HepG2 (cell line): Measurements from ENCODE around the gene ANTXR1. TPM values are rescaled to one million over a fixed set of nuclear protein-coding genes. Genes with fewer than 3 reads are reported as not detected.

ENCODE experiments used
- ATAC-seq: fragments of 200-7000 bp; cut with Tn5 transposase; 3 replicates; pipeline ENCODE4 v1.9.1; 2020; ENCODE audit warnings: mild to moderate bottlenecking, moderate library complexity
- BruUV-seq: library from RNA; stranded (reverse); fragments of 400-500 nt; replicated peaks from 2 replicates; lab custom pipeline; 2021; lab: Mats Ljungman, UMichigan
- CTCF ChIA-PET: fragments of 300-600 bp; formaldehyde crosslinking; extraction: SDS; loops from one replicate; lab custom pipeline; 2021; ENCODE audit warnings: low total read pairs, inconsistent platforms, low intra/inter-chr PET ratio; lab: Yijun Ruan, JAX
- POLR2A ChIA-PET: fragments of 350-600 bp; sonication (Branson Sonifier 250); formaldehyde crosslinking; loops from one replicate; lab custom pipeline; 2020; ENCODE audit warnings: antibody characterized with exemption, inconsistent platforms; lab: Yijun Ruan, JAX
- DNase-seq: peaks from one replicate; pipeline ENCODE4 v3.0.0-alpha.2; 2015; ENCODE audit warnings: low spot score
- FAIRE-seq: peaks from 3 replicates; lab custom pipeline; 2011; peaks lifted over from hg19 to GRCh38; lab: Jason Lieb, UNC
- H2AFZ ChIP-seq: one replicate; pipeline ENCODE4 v1.6.1; 2011; ENCODE audit warnings: low read length, inconsistent platforms
- H3K27ac ChIP-seq: fragments of 300-600 bp; 3 replicates; pipeline ENCODE4 v1.8.0; 2011; ENCODE audit warnings: mixed run types, mild to moderate bottlenecking, mixed read lengths, low read length, inconsistent platforms; ENCODE audit not compliant: insufficient read depth; ENCODE audit errors: extremely low read length
- H3K27me3 ChIP-seq, 2 experiments: fragments of 200-600 bp in 1 of 2; 2 replicates in 1 of 2; 3 replicates in 1 of 2; pipeline versions ENCODE4 v1.6.0 to v1.8.0; 2011; ENCODE audit warnings: low read length in 2 of 2, mild to moderate bottlenecking in 2 of 2, moderate library complexity in 2 of 2, inconsistent platforms in 1 of 2; ENCODE audit not compliant: insufficient read depth in 2 of 2, control insufficient read depth in 1 of 2
- H3K36me3 ChIP-seq, 2 experiments: fragments of 200-600 bp in 1 of 2; replicated peaks in 1 of 2; 2 replicates in 1 of 2; 3 replicates in 1 of 2; pipeline versions ENCODE4 v1.5.1 to v1.8.0; 2011; ENCODE audit warnings: low read length in 2 of 2, inconsistent platforms in 1 of 2; ENCODE audit not compliant: insufficient read depth in 2 of 2, control insufficient read depth in 1 of 2
- H3K4me1 ChIP-seq: 2 replicates; pipeline ENCODE4 v1.5.1; 2012; ENCODE audit warnings: low read length, inconsistent platforms; ENCODE audit not compliant: insufficient read depth
- H3K4me2 ChIP-seq: 2 replicates; pipeline ENCODE4 v1.6.0; 2011; ENCODE audit warnings: low read depth, low read length, inconsistent platforms
- H3K4me3 ChIP-seq, 3 experiments: fragments of 200-600 bp in 1 of 3; sonication (generic), shearing (Covaris generic) in 1 of 3; replicated peaks in 1 of 3; 2 replicates each; pipeline ENCODE4 v1.5.1; 2011 to 2016; ENCODE audit warnings: low read length in 3 of 3, inconsistent platforms in 2 of 3, low read depth in 2 of 3, mild to moderate bottlenecking in 2 of 3, control low read depth in 1 of 3, mixed read lengths in 1 of 3; ENCODE audit not compliant: insufficient read depth in 1 of 3
- H3K79me2 ChIP-seq: one replicate; pipeline ENCODE4 v1.6.1; 2011; ENCODE audit warnings: low read length, inconsistent platforms; ENCODE audit not compliant: insufficient read depth
- H3K9ac ChIP-seq: 2 replicates; pipeline ENCODE4 v1.6.0; 2011; ENCODE audit warnings: mild to moderate bottlenecking, low read depth, low read length, inconsistent platforms; ENCODE audit not compliant: insufficient read depth
- H3K9me3 ChIP-seq: 2 replicates; pipeline ENCODE4 v1.5.1; 2012; ENCODE audit warnings: mild to moderate bottlenecking, low read length
- H4K20me1 ChIP-seq: 2 replicates; pipeline ENCODE4 v1.6.0; 2011; ENCODE audit warnings: inconsistent platforms, mild to moderate bottlenecking, low read length, moderate library complexity; ENCODE audit not compliant: insufficient read depth
- CBFB ChIP-seq: sonication (generic); formaldehyde crosslinking; IDR thresholded peaks from 2 replicates; pipeline ENCODE4 v1.4.0; 2020; ENCODE audit warnings: missing genetic modification reagents
- FOXP1 ChIP-seq, 2 experiments: fragments of 450-650 bp in 1 of 2; IDR thresholded peaks; 2 replicates each; pipeline ENCODE4 v1.6.1; 2017 to 2018; ENCODE audit warnings: antibody characterized with exemption in 1 of 2
- ISL2 ChIP-seq: sonication (generic); formaldehyde crosslinking; IDR thresholded peaks from 2 replicates; pipeline ENCODE4 v1.5.0; 2020; ENCODE audit warnings: missing genetic modification reagents
- JDP2 ChIP-seq: sonication (generic); formaldehyde crosslinking; IDR thresholded peaks from 2 replicates; pipeline ENCODE4 v1.8.1; 2022; ENCODE audit warnings: missing genetic modification reagents, borderline replicate concordance
- SNAPC4 ChIP-seq: sonication (generic); formaldehyde crosslinking; IDR thresholded peaks from 2 replicates; pipeline ENCODE4 v1.4.0; 2020; ENCODE audit warnings: mild to moderate bottlenecking, missing genetic modification reagents
- STAG1 ChIP-seq: sonication (generic); formaldehyde crosslinking; IDR thresholded peaks from 2 replicates; pipeline ENCODE4 v1.4.0; 2020; ENCODE audit warnings: missing genetic modification reagents
- TBX3 ChIP-seq: fragments of 450-650 bp; IDR thresholded peaks from 2 replicates; pipeline ENCODE4 v1.6.1; 2017; ENCODE audit warnings: antibody characterized with exemption, mild to moderate bottlenecking, inconsistent platforms, borderline replicate concordance
- ZMYM4 ChIP-seq: sonication (generic); formaldehyde crosslinking; IDR thresholded peaks from 2 replicates; pipeline ENCODE4 v1.8.1; 2023; ENCODE audit warnings: mild to moderate bottlenecking, missing genetic modification reagents
- ZNF550 ChIP-seq: sonication (generic); formaldehyde crosslinking; IDR thresholded peaks from 2 replicates; pipeline ENCODE4 v1.4.0; 2020; ENCODE audit warnings: mild to moderate bottlenecking, missing genetic modification reagents, borderline replicate concordance
- ZNF670 ChIP-seq: sonication (generic); formaldehyde crosslinking; IDR thresholded peaks from 2 replicates; pipeline ENCODE4 v1.8.0; 2022; ENCODE audit warnings: mild to moderate bottlenecking, missing genetic modification reagents, borderline replicate concordance
- WGBS: methylation state at CpG from one replicate; pipeline ENCODE4 v1.1.6; 2017; ENCODE audit warnings: low lambda C conversion rate; 5-methylcytosine and 5-hydroxymethylcytosine counted together
- in situ Hi-C: cut with HindIII; loops from 2 replicates; pipeline ENCODE4 v1.10.0; 2017; ENCODE audit warnings: low pct_unique_long_range_greater_than_20kb; ENCODE audit not compliant: extremely low pct_ligation_motif_present
- intact Hi-C: fragments of 100-400 bp; cut with micrococcal nuclease; formaldehyde crosslinking; loops from one replicate; pipeline ENCODE4 v1.10.0; 2022; ENCODE audit not compliant: unreplicated experiment
- polyA plus RNA-seq, 8 experiments: library from polyadenylated mRNA; depleted of rRNA in 3 of 8; stranded (reverse) in 7 of 8; unstranded in 1 of 8; fragments of >200 nt; fragmentation: Illumina TruSeq in 4 of 8; extraction: Trizol in 4 of 8; gene quantifications; 2 replicates each; pipeline versions ENCODE4 v1.2.1 to v1.2.3, GENCODE V29; 2011 to 2016; ENCODE audit warnings: low read depth in 4 of 8, missing spikeins in 1 of 8, mixed read lengths in 1 of 8; ENCODE audit not compliant: insufficient read depth in 1 of 8
- total RNA-seq, 5 experiments: library from RNA; depleted of rRNA; stranded (reverse); fragments of >200 nt; fragmentation: Illumina TruSeq; extraction: Trizol; gene quantifications; 2 replicates each; pipeline ENCODE4 v1.2.3, GENCODE V29; 2016; ENCODE audit warnings: low read depth in 1 of 5
- TF ChIP-seq, protein P1 (sequence below): sonication (generic); formaldehyde crosslinking; IDR thresholded peaks from 2 replicates; pipeline ENCODE4 v1.9.0; 2021; ENCODE audit warnings: missing genetic modification reagents, borderline replicate concordance

Gene ANTXR1
- total and polyA plus RNA-seq, 2 of the 13 experiments (the other 11 are each of a cell fraction or from before 2014, with no cell fraction given) = 4.5 to 12.7 TPM

DNA sequence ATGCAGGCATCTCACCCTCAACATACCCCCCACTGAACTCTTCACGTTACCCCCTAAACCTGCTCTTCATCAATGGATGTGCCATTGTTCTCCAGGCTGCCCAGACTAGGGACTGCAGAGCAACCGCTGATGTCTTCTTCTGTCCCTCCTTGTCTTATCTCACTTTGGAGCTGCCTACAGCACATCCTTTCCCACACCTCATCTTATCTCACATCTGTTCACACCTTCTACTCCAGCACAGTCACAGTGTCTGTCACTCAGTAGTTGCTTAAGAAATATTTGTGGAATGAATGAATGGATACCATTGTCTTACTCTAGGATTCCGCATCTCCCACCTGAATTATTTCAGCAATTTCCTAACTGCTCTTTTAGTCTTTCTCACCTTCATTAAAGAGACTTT lies 144.5 kb downstream of the ANTXR1 start:
- TF ChIP-seq TBX3 = 0 out of 2 replicates have a peak, but pooled peaks have one; percentile 8
- no peak for TF ChIP-seq ZMYM4 (CRISPR knock-in tag)
- TF ChIP-seq ZNF670 (CRISPR knock-in tag) = no peak
- H4K20me1 ChIP-seq = no peaks in the 10 kb centered on the region
- in situ Hi-C loops (no loop called here), intact Hi-C loops (no loop called here)
- H3K4me2 ChIP-seq = no peak overlapping the region
- ChIA-PET CTCF (no interaction called here), POLR2A (no interaction called here)
- no peak for DNase-seq
- no peak overlapping the region for H3K9ac ChIP-seq
- H3K4me1 ChIP-seq = peaks cover 45% of the 10 kb centered on the region
- WGBS = 78% methylated on average over 3 of the region's 3 CpGs
- no peaks in the 10 kb centered on the region for H3K9me3 ChIP-seq
- no peak overlapping the region for H2AFZ ChIP-seq
- no peaks in the 10 kb centered on the region for H3K27me3 ChIP-seq
- ATAC-seq = no peak
- BruUV-seq = no TSS peak
- no peak for FAIRE-seq
- no peak overlapping the region for H3K4me3 ChIP-seq
- no peaks in the 10 kb centered on the region; a peak in 3 of 5 replicates for H3K36me3 ChIP-seq
- no peak overlapping the region for H3K27ac ChIP-seq
- no peaks in the 10 kb centered on the region for H3K79me2 ChIP-seq

DNA sequence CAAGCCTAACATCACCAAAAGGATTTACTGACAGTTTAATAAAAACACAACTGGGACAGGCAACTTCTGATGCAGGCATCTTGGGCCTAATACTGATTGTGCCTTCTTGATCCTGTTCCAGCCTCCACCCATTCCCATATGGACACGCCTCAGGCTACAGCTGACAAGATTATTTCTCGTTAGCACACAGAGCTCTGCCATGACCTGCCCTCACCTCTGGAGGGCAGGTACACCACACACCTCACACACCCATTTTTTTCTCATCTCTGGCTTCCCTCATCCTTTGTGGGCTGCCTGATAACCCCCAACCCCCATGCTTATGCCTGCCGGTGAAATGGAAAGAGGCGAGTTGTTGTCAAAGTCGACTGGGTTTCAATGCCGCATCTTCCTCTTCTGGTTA lies 147.0 kb downstream of the ANTXR1 start:
- in situ Hi-C loops = no loop called here
- FAIRE-seq = no peak
- Histone ChIP-seq H3K36me3 (no peaks in the 10 kb centered on the region; a peak in 2 of 5 replicates), H3K4me2 (no peak overlapping the region), H3K9me3 (no peaks in the 10 kb centered on the region), H3K4me1 (peaks cover 47% of the 10 kb centered on the region), H3K79me2 (no peaks in the 10 kb centered on the region), H3K9ac (no peak overlapping the region), H4K20me1 (no peaks in the 10 kb centered on the region), H3K27ac (no peak overlapping the region), H2AFZ (no peak overlapping the region), H3K27me3 (no peaks in the 10 kb centered on the region), H3K4me3 (no peak overlapping the region)
- WGBS = 88% methylated on average over 6 of the region's 6 CpGs
- peak; percentile 62 for DNase-seq
- ChIA-PET POLR2A (no interaction called here), CTCF (interaction anchor here (2.9 kb wide), 1 partner anchor 147 kb away, joined by 12 read pairs; no protein-coding TSS in a partner anchor)
- ATAC-seq = peak; percentile 96
- intact Hi-C loops = loop anchor here (2.0 kb wide), 1 partner anchor 147 kb away; no protein-coding TSS in a partner anchor
- BruUV-seq = no TSS peak
- no peak for TF ChIP-seq SNAPC4
- TF ChIP-seq STAG1 (CRISPR knock-in tag) = peak; percentile 87
- TF ChIP-seq CBFB = no peak
- TF ChIP-seq, protein P1, sequence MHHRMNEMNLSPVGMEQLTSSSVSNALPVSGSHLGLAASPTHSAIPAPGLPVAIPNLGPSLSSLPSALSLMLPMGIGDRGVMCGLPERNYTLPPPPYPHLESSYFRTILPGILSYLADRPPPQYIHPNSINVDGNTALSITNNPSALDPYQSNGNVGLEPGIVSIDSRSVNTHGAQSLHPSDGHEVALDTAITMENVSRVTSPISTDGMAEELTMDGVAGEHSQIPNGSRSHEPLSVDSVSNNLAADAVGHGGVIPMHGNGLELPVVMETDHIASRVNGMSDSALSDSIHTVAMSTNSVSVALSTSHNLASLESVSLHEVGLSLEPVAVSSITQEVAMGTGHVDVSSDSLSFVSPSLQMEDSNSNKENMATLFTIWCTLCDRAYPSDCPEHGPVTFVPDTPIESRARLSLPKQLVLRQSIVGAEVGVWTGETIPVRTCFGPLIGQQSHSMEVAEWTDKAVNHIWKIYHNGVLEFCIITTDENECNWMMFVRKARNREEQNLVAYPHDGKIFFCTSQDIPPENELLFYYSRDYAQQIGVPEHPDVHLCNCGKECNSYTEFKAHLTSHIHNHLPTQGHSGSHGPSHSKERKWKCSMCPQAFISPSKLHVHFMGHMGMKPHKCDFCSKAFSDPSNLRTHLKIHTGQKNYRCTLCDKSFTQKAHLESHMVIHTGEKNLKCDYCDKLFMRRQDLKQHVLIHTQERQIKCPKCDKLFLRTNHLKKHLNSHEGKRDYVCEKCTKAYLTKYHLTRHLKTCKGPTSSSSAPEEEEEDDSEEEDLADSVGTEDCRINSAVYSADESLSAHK = no peak
- no peak for TF ChIP-seq FOXP1 (IDR thresholded peaks at IDR 0.05)
- TF ChIP-seq FOXP1 (CRISPR knock-in tag; IDR thresholded peaks at IDR 0.05) = no peak
- no peak for TF ChIP-seq ZNF550 (CRISPR knock-in tag)
- 0 out of 2 replicates have a peak, but pooled peaks have one; percentile 7 for TF ChIP-seq ISL2 (CRISPR knock-in tag)
- no peak for TF ChIP-seq JDP2 (CRISPR knock-in tag)
